AG04450 (cell line): ENCODE data around the gene SRPK2. TPM values are rescaled to one million over a fixed set of nuclear protein-coding genes. Genes with fewer than 3 reads are reported as not detected.
"Not testable (repeated sequence)": the region's sequence is repeated elsewhere in the genome, so short reads cannot be mapped to it uniquely, and the experiment has no call there.

Experiments used
- CTCF ChIA-PET: fragments of 300-600, 350-600 bp; formaldehyde crosslinking; extraction: SDS; loops from one replicate; lab custom pipeline; 2022; ENCODE audit warnings: antibody characterized with exemption, inconsistent platforms; lab: Charles Lee
- POLR2A ChIA-PET: fragments of 350-600 bp; formaldehyde crosslinking; extraction: SDS; loops from one replicate; lab custom pipeline; 2021; ENCODE audit warnings: antibody characterized with exemption, inconsistent platforms; lab: Yijun Ruan, JAX
- DNase-seq: peaks from one replicate; pipeline ENCODE4 v3.0.0-alpha.2; 2011; ENCODE audit warnings: low read depth, low spot score
- H3K27ac ChIP-seq: one replicate; pipeline ENCODE4 v1.5.1; 2012; ENCODE audit warnings: low read depth, low read length, control low read depth
- H3K27me3 ChIP-seq: one replicate; pipeline ENCODE4 v1.6.0; 2012; ENCODE audit warnings: low read length; ENCODE audit not compliant: control insufficient read depth, insufficient read depth
- H3K4me3 ChIP-seq: 2 replicates; pipeline ENCODE4 v1.5.1; 2011; ENCODE audit warnings: mild to moderate bottlenecking, low read depth, low read length, control low read depth
- H3K9me3 ChIP-seq: 2 replicates; pipeline ENCODE4 v1.5.1; 2012; ENCODE audit warnings: low read length; ENCODE audit not compliant: control insufficient read depth, insufficient read depth
- polyA plus RNA-seq: library from polyadenylated mRNA; depleted of rRNA; stranded (reverse); fragments of >200 nt; gene quantifications from 2 replicates; pipeline ENCODE4 v1.2.3, GENCODE V29; 2011
- TF ChIP-seq, protein P1 (sequence below): IDR thresholded peaks from 2 replicates; pipeline ENCODE4 v1.5.1; 2011; ENCODE audit warnings: low read depth, low read length, control low read depth, inconsistent platforms

The SRPK2 gene
- polyA plus RNA-seq, 1 experiment, result 22.4 TPM

DNA sequence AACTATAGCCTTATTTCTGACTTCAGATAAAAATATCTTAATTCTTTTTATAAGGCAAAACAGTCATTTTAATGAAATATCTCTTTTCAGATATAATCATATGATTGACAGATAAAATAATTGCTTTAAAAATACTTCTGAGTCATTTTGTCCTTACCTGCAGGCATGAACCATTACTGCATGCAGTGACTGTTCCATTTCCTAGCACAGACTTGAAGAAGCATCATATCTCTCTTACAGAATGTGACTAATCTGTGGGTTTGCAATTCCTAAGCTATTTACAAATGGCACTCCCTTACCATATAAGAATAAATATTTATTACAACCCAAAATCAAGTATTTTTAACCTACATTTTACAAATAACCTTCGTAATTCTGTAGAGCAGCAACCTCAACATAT, 120.7 kb downstream of the SRPK2 start:
- TF ChIP-seq, protein P1, sequence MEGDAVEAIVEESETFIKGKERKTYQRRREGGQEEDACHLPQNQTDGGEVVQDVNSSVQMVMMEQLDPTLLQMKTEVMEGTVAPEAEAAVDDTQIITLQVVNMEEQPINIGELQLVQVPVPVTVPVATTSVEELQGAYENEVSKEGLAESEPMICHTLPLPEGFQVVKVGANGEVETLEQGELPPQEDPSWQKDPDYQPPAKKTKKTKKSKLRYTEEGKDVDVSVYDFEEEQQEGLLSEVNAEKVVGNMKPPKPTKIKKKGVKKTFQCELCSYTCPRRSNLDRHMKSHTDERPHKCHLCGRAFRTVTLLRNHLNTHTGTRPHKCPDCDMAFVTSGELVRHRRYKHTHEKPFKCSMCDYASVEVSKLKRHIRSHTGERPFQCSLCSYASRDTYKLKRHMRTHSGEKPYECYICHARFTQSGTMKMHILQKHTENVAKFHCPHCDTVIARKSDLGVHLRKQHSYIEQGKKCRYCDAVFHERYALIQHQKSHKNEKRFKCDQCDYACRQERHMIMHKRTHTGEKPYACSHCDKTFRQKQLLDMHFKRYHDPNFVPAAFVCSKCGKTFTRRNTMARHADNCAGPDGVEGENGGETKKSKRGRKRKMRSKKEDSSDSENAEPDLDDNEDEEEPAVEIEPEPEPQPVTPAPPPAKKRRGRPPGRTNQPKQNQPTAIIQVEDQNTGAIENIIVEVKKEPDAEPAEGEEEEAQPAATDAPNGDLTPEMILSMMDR, result no peak
- Histone ChIP-seq H3K27ac (no peak overlapping the region), H3K27me3 (no peaks in the 10 kb centered on the region), H3K4me3 (peak overlapping the region; percentile 45), H3K9me3 (no peaks in the 10 kb centered on the region)
- DNase-seq, result peak; percentile 39
- ChIA-PET CTCF (interaction anchor here (0.6 to 1.2 kb wide), 2 partner anchors 36 to 47 kb away, joined by 3 read pairs; no protein-coding TSS in a partner anchor), POLR2A (interaction anchor here (1.2 kb wide), 1 partner anchor 84 kb away, joined by 3 read pairs; no protein-coding TSS in a partner anchor)

DNA sequence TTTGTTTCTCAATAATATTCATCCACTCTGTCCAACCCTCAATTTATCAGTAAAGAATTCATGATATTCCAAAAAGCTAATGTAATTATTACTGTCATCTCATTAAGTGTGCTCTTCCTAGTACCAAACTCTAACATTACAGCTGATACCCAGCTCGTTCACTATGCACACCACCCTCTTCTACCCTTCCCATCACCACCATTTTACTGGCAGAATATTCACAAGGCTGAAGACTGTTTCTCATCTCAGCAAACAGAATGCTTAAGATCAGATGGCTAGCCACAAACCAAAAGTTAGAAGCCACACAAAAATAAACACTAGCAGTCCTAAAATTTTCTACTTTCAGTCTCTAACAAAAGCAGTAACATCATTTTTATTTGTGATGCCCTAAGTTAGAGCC, 121.5 kb downstream of the SRPK2 start:
- TF ChIP-seq, protein P1, result no peak
- DNase-seq, result no peak
- H3K27me3 ChIP-seq, result no peaks in the 10 kb centered on the region
- H3K9me3 ChIP-seq, result no peaks in the 10 kb centered on the region
- H3K27ac ChIP-seq, result no peak overlapping the region
- CTCF ChIA-PET, result interaction anchor here (0.6 kb wide), 2 partner anchors 13 to 46 kb away, joined by 3 read pairs; no protein-coding TSS in a partner anchor
- H3K4me3 ChIP-seq, result peak overlapping the region; percentile 45
- POLR2A ChIA-PET, result no interaction called here

GRCh38 chr7:105264707-105265106, 124.0 kb downstream of the SRPK2 start:
- Histone ChIP-seq H3K9me3 (no peaks in the 10 kb centered on the region), H3K4me3 (no peak overlapping the region), H3K27ac (no peak overlapping the region), H3K27me3 (no peaks in the 10 kb centered on the region)
- DNase-seq, result no peak
- TF ChIP-seq, protein P1, result no peak
- ChIA-PET POLR2A (no interaction called here), CTCF (no interaction called here)

DNA sequence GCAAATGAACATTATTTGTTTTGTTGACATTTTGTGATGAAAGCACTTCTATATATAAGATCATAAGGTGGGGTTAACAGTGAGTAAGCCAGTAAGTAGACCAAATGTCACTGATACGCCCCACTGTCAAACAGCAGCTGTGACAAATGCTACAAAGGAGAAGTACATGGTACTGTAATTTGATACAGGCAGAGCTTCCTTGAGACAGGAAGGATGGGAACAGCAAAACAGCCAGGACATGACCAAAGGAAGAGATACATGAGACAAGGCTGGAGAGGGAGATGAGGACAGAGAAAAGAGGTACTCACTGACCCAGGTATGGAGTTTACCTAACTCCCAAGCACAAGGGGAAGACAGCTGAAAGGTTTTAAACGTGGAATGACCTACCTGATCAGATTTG, 127.0 kb downstream of the SRPK2 start:
- Histone ChIP-seq H3K27me3 (no peaks in the 10 kb centered on the region), H3K27ac (no peak overlapping the region), H3K4me3 (no peak overlapping the region), H3K9me3 (no peaks in the 10 kb centered on the region)
- TF ChIP-seq, protein P1, result no peak
- ChIA-PET POLR2A (interaction anchor here (0.5 kb wide), 1 partner anchor 328 kb away, joined by 3 read pairs; no protein-coding TSS in a partner anchor), CTCF (interaction anchor here (0.7 to 0.9 kb wide), 3 partner anchors 17 to 120 kb away, joined by 3 to 6 read pairs (median 4); no protein-coding TSS in a partner anchor)
- no peak for DNase-seq

DNA sequence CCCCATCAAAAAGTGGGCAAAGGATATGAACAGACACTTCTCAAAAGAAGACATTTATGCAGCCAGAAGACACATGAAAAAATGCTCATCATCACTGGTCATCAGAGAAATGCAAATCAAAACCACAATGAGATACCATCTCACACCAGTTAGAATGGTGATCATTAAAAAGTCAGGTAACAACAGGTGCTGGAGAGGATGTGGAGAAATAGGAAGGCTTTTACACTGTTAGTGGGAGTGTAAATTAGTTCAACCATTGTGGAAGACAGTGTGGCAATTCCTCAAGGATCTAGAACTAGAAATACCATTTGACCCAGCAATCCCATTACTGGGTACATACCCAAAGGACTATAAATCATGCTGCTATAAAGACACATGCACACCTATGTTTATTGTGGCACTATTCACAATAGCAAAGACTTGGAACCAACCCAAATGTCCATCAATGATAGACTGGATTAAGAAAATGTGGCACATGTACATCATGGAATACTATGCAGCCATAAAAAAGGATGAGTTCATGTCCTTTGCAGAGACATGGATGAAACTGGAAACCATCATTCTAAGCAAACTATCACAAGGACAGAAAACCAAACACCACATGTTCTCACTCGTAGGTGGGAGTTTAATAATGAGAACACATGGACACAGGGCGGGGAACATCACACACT, 128.4 kb downstream of the SRPK2 start:
- H3K9me3 ChIP-seq, CTCF ChIA-PET, H3K27ac ChIP-seq, H3K27me3 ChIP-seq, DNase-seq, H3K4me3 ChIP-seq, POLR2A ChIA-PET: not testable (repeated sequence)

DNA sequence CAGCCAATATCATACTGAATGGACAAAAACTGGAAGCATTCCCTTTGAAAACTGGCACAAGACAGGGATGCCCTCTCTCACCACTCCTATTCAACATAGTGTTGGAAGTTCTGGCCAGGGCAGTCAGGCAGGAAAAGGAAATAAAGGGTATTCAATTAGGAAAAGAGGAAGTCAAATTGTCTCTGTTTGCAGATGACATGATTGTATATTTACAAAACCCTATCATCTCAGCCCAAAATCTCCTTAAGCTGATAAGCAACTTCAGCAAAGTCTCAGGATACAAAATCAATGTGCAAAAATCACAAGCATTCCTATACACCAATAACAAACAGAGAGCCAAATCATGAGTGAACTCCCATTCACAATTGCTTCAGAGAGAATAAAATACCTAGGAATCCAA, 129.8 kb downstream of the SRPK2 start:
- H3K27me3 ChIP-seq, DNase-seq, POLR2A ChIA-PET, H3K9me3 ChIP-seq, H3K27ac ChIP-seq, H3K4me3 ChIP-seq, CTCF ChIA-PET: not testable (repeated sequence)
